WI38 (cell line): ENCODE measurements around the gene ALDH1L1.

Experiments used
- H3K4me3 ChIP-seq: 2 replicates; pipeline ENCODE4 v1.5.1; 2011; ENCODE audit warnings: low read depth, mild to moderate bottlenecking, control low read depth, low read length
- TF ChIP-seq, protein P1 (sequence below): IDR thresholded peaks from 2 replicates; pipeline ENCODE4 v1.5.1; 2012; ENCODE audit warnings: low read depth, mild to moderate bottlenecking, control low read depth, low read length

The ALDH1L1 gene

DNA sequence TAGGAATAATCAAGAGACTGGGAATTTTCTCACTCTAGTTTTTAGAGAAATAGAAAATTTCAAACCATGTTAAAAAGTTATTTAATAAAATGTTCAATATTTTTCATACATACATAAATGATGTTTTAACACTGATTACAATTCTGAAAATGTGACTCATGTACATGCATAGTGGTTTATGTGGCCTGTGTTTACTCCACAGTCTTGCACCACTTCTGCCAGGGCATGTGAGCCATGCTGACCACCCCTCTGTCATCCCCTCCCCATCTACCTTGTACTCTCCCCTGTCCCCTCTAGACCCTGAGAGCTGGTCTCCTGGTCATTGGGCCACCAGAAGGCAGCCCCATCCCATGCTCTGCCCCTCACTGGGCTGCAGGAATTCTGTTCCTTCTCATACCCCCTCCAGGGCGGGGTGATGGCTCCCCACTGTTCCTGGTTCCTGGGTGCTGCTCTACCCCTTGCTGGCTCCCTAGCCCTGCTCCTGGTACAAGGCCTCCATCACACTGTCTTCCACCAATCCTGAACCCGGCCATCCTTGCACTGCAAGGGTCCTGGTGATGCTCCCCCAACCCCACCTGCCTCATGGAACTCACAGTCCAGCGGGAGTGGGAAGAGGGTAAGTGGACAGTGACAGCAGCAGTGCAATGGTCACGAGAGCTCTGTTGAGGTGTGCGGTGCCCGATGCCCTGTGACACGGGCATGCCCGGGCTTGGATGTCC lies 72.3 kb downstream of the ALDH1L1 start:
- TF ChIP-seq, protein P1, sequence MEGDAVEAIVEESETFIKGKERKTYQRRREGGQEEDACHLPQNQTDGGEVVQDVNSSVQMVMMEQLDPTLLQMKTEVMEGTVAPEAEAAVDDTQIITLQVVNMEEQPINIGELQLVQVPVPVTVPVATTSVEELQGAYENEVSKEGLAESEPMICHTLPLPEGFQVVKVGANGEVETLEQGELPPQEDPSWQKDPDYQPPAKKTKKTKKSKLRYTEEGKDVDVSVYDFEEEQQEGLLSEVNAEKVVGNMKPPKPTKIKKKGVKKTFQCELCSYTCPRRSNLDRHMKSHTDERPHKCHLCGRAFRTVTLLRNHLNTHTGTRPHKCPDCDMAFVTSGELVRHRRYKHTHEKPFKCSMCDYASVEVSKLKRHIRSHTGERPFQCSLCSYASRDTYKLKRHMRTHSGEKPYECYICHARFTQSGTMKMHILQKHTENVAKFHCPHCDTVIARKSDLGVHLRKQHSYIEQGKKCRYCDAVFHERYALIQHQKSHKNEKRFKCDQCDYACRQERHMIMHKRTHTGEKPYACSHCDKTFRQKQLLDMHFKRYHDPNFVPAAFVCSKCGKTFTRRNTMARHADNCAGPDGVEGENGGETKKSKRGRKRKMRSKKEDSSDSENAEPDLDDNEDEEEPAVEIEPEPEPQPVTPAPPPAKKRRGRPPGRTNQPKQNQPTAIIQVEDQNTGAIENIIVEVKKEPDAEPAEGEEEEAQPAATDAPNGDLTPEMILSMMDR: no peak
- no peak overlapping the region for H3K4me3 ChIP-seq

DNA sequence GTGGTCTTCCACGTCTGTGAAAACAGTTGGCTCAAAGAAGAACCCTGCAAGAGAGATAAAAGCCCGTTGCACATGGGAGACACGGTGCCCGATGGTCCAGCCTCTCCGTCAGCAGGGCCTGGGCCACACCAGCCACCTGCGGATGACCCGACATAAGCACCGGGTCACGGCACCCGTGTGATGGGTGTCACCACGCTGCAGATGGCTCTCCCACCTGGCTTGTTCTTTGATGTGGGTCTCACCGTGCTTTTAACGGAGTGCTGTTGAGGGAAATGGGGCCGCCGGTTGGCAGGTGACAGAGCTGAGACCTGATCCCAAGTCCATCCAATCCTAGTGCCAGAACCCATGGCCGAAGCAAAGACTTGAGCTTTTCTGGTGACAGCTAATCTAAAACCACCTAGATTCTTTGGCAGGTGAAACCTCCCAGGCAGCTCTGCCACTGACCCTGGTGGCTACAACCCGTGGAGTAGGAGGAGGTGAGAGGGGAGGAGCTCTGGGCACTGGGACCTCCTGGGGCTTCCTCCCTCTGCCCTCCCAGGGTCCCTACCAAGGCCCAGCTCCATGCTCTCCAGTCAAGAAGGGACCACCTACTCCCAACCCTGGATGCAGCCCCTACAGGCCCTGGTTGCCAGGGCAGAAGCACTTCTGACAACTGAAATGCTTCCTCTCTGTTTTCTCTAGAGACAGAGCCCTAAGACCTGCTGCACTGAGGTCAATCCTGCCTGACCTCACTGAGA lies 73.0 kb downstream of the ALDH1L1 start:
- no peak overlapping the region for H3K4me3 ChIP-seq
- TF ChIP-seq, protein P1: no peak

DNA sequence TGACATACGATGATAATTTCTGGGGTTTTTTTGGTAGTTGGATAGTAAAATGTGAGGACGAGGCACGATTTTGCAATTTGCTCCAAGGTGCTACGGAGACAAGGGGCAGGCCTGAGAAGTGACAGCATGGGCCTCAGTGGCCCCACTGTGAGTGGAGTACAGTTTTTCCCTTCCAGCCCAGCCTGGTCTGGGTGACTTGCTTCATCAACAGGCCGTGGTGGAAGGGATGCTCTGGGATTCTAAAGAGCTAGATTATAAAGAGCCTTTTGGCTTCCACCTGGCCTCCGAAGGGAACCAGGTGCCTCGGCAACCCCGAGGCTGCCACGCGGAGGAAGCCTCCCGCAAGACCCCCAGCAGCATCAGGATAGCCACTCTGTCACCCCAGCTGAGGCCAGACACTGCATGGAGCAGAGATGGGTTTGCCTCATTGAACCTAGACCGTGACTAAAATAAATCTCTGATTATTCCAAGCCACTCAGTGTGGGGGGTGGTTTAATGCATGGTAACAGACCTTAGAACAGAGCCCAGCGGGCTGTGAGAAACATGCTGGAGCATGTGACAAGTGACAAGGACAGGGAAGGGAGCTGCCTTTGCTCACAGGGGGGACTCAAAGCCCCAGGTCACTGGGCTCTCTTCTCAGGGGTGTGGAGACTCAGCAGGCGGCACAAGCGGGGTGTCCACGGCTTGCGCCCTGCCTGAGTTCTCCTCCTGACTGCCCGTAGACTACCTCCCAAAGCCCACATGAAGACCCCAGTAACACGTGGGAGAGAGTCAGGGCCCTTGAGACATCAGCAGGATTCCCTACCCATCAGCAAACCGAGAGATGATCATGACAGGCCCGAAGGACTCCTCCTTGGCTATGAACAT lies 73.8 kb downstream of the ALDH1L1 start:
- H3K4me3 ChIP-seq: no peak overlapping the region
- TF ChIP-seq, protein P1: no peak

DNA sequence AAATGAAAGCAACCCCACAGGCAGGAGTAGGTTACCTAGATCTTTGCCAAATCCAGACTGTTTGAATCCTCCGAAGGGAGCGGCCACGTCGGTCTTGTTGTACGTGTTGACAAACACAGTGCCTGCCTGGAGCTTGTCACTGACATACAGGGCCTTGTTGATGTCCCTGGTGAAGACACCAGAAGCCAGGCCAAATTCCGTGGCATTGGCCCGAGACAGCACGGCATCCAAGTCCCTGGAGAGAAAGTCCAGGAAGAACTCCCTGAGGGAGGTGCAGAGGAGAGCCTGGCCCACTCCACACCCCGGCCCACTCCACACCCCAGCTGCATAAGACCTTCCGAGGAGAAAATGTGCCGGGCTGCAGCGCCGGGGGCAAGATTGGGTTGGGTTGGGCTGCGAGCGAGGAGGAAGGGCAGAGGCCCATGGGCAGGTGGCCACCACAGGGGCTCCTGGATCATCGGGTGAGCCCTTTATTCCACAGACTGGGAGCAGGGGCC lies 74.6 kb downstream of the ALDH1L1 start:
- TF ChIP-seq, protein P1: no peak
- H3K4me3 ChIP-seq: no peak overlapping the region

DNA sequence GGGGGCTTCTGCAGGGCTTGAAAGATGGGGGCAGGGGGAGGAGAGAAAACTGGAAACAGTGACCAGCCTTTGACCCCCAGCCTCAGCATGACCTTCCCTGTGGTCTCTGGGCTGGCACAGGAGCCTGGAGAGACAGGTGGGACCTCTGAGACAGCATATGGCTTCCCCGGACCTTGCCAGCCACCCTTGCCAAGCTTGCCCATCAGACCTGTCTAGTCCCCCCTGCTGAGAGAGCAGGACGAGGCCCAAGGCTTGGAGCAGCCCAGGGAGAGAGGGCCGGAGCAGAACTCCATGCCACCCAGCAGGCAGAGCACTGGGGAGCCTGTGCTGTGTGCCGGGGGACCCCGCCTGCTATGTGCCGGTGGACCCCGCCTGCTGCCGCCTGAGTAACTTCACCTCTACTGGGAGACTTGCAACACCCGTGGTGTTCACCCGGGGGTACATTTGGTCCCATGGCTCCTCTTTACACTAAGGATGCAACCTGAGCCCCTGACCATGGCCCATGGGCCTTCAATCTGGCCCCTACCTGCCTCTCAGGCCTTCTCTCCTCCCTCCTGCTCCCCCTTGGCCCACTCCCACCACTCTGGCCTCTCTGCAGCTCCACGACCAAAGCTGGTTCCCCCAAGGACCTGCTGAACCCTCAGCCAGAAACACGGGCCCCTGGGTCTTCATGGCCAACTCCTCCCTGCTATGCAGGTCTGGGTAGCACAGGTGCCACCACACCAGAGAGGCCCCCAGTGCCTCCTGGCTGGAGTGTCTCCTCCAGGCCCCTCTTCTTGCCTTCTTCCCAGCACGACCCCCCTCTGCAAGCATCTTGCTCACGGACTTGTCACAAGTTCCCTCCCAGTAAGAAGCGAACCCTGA lies 75.4 kb downstream of the ALDH1L1 start:
- TF ChIP-seq, protein P1: no peak
- no peak overlapping the region for H3K4me3 ChIP-seq

DNA sequence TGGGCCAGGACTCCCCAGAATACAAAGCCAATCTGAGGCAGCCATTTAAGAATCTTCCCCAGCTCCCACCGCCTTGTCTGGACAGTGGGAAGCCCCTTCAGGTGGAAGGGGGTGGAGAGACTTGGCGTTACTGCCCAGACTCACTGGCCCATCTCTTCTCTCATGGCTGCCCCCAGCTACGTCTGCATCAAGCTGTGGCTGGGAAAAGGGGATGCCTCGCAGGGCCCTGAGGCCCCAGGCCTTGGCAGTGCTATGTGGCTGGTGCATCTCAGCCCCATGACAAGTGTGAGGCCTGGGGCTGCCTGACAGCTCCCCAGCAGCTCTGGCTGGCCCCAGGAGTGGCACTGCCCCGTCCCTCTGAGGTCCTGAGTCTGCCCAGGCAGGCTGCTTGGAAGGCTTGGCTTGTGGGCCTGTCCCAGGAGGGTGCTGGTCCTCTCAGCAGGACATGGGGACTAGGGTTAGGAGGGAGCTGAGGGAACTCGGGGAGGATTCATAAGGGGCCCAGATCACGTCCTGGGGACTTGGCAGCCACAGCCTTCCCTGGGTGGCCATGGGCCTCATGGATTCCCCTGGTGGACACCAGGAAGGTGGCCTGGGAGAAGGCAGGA lies 76.3 kb downstream of the ALDH1L1 start:
- H3K4me3 ChIP-seq: no peak overlapping the region
- TF ChIP-seq, protein P1: no peak
